Midbrain (tissue), 1 donor: Measurements from ENCODE around the gene TMEM120A.
"Not testable (repeated sequence)": the region's sequence is repeated elsewhere in the genome, so short reads cannot be mapped to it uniquely, and the experiment has no call there.

Experiments used
- DNase-seq: peaks from one replicate; lab custom pipeline; 2025; lab: John Stamatoyannopoulos, UW

The TMEM120A gene

GRCh38 chr7:75994388-75995051 is at the start of gene TMEM120A:
TMEM120A (minus strand) TSS chr7:75994595; CDS start chr7:75994570, 25 bp downstream.
- DNase-seq, result peak; percentile 98

DNA sequence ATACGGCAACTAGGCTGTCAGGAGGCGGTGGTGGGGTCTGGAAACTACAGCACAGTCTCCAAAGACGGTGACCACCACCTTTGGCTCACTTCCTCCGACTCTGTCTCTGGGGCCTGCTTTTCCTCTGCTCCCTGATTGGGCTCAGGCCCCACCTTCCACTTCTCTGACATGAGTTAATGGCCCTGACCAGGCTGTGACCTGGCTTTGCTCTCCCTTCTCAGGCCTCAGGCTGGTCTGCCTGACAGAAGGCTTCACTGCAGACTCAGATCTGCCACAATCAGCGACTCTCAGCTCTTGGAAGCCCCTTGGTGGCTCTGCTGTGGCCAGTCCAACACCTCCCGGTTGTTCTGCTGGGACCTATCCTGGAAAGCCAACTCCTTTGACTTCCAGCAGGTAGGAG is 45.7 kb upstream of the TMEM120A start:
- no peak for DNase-seq

DNA sequence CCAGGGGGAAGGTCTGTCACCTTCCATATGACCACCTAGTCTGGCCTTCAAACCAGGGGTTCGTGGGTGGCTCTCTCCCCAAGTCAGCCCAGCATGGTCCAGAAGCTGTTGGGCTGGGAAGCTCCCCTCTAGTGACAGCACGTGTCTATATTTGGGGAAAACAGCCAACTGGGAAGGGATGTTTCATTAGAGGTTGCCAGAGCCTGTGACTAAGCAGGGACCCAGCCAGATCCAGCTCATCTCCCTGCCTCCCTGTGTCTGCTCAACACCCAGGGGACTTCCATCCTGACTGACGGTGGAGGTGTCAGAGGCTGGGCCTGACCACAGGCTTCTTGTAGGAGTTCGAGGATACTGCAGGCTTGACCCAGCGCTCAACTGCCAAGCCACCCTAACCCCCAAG is 42.9 kb upstream of the TMEM120A start:
- no peak for DNase-seq

DNA sequence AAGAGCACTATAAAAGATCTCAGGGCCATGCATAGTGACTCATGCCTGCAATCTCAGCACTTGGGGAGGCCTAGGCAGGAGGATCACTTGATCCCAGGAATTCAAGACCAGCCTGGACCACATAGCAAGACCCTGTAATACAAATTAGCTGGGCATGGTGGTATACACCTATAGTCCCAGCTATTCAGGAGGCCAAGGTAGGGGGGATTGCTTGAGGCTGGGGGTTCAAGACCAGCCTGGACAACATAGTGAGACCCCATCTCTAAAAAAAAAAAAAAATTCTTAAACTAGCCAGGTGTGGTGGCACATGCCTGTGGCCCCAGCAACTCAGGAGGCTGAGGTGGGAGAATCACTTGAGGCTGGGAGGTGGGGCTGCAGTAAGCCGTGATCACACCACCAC is 37.6 kb upstream of the TMEM120A start:
- no peak for DNase-seq

DNA sequence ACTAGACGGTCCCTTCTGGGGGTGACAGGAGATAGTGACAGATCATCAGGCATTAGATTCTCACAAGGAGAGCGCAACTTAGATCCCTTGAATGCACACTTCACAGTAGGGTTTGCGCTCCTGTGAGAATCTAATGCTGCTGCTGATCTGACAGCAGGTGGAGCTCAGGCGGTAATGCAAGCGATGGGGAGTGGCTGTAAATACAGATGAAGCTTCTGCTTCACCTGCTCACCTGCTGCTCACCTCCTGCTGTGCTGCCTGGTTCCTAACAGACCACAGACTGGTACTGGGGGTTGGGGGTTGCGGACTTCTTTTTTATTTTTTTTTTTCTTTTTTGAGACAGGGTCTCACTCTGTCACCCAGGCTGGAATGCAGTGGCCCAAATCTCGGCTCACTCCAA is 35.3 kb upstream of the TMEM120A start:
- not testable (repeated sequence) for DNase-seq

DNA sequence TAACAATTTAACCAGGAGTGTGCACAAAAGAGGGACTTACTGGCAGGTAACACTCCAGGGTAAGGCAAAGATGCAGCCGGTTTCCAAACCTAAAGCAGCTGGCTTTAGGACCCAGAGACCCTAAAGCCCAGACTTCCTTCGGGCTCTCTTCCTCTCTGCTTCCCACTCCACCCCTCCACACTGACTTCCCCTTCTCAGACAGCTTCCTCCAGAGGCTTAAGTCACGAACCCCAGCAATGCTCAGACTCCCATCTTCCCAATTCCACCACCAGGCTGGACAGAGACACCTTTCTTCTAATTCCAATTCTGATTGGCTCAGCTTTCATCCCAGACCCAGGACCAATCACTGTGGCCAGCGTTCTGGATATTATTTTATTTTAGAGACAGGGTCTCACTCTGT is 28.6 kb upstream of the TMEM120A start:
- peak; percentile 24 for DNase-seq

DNA sequence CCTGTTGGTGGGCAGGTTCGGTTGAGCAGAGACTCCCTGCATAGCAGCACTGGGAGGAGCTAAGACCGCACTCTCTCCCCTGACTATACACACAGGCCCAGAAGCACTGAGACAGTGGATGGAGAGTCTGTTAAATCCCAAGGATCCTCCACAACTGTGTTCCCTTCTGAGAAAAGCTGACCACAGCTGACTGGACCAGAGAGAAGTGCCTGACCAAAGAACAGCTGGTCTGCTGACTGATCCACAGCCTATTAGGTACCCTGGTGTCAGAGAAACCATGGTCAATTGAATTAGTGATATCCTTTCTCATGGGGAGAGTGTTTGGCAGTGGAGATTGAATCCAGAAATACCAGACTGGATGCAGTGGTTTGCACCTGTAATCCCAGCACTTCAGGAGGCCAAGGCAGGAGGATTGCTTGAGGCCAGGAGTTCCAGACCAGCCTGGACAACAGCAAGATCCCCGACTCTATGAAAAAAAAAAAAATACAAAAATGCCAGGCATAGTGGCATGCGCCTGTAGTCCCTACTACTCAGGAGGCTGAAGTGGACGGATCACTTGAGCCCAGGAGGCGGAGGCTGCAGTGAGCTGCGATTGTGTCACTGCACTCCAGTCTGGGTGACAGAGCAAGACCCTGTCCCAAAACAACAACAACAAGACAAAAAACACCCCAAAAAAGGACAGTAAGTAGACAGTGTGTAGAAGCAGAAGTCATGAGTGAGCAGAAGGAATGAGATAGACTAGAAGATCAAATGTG is 27.8 kb upstream of the TMEM120A start:
- no peak for DNase-seq

- DNase-seq, result peak; percentile 55
These were observed 25.8 kb upstream of the TMEM120A start for GRCh38 chr7:76020031-76020714.

DNA sequence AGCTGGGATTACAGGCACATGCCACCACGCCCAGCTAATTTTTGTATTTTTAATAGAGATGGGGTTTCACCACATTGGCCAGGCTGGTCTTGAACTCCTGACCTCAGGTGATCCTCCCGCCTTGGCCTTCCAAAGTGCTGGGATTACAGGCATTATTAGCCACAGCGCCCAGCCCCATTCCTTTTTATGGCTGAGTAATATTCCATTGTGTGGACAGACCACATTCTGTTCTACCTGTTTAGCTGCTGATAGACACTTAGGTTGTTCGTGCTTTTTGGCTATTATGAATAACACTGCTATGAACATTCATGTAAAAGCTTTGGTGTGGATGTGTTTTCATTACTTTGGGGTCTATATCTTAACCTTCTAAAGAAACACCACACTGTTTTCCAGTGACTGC is 24.1 kb upstream of the TMEM120A start:
- not testable (repeated sequence) for DNase-seq

DNA sequence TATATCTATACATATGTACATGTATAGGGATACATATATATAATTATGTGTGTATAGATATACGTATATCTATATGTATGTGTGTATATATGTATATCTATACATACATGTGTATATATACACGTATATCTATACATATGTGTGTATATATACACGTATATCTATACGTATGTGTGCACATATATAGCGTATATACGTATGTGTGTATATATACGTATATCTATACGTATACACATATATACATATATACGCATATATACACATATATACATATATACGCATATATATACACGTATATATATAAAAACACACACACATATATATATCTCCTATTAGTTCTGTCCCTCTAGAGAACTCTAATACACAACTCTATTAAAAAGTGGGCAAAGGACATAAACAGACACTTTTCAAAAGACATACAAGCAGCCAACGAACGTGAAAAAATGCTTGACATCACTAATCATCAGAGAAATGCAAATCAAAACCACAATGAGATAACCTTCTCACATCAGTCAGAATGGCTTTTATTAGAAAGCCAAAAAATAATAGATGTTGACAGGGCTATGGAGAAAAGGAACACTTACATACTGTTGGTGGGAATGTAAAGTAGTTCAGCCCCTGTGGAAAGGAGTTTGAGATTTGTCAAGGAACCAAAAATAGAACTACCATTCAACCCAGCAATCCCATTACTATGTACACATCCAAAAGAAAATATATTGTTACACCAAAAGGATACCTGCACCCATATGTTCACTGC is 22.0 kb upstream of the TMEM120A start:
- DNase-seq, result no peak

DNA sequence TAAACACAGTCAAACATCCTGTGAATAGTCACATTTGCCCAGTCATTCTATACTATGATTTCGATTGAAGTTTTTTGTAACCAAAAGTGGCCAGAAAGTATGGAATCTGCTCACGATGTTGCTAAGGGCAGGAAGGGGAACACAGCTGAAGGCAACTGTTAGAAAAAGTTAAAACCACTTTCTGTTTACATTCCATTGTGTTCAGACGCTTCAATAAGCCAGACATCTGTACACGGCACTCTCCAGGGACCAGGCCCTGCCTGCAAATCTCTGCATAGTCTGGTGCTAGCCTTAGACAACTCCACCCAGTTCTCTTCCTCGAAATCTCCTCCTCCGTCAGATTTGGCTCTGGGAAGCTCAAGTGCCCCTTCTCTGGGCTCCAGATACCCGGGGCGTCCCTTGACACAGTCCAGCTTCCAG is 17.1 kb upstream of the TMEM120A start:
- DNase-seq, result no peak

DNA sequence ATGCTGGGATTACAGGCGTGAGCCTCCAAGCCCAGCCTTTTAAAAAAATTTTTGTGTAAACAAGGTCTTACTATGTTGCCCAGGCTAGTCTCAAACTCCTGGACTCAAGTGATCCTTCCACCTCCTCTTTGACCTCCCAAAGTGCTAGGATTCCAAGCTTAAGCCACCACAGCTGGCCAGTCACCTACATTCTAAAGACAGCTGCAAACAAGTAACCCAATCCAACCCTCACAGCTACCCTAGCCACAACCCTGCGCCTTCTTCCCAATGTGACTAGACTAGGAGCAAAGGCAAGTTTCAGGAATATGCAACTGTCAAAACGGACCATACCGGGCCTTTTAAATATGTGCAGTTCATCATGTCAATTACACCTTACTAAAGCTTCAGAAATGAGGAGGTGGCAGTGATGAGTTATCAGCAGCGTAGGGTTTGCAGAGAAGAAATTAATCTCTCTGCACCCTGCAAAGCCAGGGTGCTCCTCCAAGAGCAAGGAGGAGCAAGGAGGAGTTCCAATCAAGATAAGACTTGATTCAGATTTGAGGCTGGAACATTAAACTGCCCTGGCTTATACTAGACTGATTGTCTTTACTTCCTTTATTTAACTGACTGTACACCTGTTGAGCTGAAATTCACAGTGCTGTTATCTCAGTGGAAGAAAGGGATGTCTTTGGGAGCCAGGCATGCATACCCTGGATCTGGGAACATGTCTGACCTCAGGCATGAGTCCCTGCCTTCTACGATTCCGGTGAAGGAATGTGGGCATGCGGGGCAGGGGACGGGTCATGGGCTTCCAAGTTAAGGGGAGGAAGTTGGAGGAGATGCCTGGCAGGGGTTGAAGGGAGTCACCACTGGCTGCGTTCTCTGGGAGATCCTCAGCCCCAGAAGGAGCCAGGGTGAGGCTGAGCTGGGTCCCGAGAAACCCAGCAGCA is 15.5 kb upstream of the TMEM120A start:
- DNase-seq, result no peak

DNA sequence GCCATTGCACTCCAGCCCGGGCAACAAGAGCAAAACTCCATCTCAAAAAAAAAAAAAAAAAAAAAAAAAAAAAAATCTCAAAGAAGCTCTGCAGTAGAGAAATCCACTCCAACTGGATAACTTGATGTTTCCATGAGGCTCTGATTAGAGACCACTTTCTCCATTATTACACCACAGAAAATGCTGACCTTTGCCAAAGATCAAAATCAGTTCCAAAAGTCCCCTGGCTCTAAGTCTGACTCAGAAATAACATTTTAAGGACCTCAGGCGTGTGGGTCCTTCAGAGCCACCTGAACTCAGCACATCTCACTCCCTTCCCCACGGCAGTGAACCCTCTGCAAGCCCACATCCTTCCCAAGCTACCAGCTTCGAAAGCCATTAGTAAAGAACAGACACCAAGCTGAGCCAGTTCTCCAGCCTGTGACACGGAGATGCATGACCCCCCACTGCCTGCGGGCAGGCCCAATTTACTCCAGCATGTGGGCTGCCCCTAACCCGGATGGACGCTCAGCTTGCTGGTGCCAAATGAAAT is 13.8 kb upstream of the TMEM120A start:
- DNase-seq, result no peak

- DNase-seq, result not testable (repeated sequence)
These were observed 10.6 kb upstream of the TMEM120A start for GRCh38 chr7:76005004-76005403.

GRCh38 chr7:76003351-76003750 is 9.0 kb upstream of the TMEM120A start:
- DNase-seq, result no peak

- DNase-seq, result no peak
These were observed 8.4 kb upstream of the TMEM120A start for GRCh38 chr7:76002822-76003221.

DNA sequence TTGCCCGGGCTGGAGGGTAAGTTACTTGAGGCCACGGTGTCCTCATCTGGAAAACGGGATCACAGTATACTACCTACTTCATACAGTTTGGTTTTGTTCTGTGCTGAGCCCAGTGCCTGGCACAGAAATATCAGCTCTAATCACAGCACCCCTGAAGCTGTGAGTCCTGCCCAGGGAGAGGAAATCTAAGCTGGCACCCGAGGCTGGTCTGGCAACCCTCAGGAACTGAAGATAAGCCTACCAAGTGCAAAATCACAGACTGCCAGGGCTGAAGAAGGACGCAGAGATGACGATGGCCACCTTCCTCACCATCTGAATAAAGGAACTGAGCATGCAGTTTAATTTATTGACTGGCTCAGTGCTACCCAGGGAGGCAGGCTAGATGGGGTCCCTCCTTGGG is 7.7 kb upstream of the TMEM120A start:
- DNase-seq, result no peak

DNA sequence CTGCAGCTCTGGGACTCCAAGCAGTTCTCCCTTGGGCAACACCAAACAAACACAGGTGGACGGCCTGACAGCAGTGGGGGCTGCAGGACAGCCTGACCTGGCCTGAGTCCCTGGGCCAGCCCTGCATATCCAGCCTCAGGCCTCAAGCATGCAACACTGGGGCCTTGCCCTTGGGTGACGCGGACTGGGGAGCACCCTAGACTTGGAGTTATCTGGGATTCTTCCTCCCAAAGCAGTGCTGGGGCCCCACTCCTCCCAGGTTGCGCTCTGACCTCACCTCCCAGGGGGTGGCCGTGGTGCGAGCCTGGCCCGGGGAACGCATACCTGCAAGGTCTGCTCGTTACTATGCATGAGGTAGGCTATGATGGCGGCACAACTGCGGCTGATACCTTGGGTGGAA is 6.2 kb upstream of the TMEM120A start:
- DNase-seq, result no peak

GRCh38 chr7:75998038-75998437 is 3.6 kb upstream of the TMEM120A start:
- DNase-seq, result no peak

DNA sequence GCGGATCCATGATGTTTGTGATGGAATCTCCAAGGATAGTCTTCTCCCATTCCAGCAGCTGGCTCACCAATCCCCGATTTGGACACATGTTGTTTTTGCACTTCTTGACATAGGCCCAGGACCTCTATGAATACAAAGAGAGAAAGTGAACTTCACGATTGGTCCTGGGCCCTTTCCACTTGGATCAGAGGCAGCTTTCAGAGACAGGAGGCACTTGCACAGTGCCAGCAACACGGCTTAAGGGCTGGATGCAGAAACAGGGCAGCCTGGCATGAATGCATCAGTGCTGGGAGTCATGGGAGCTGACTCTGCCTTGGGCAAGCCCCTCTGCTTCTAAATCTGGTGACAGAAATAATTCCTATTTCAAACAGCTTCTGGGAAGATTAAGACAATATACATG is 2.1 kb upstream of the TMEM120A start:
- DNase-seq, result no peak

- no peak for DNase-seq
These were observed 1.6 kb upstream of the TMEM120A start for GRCh38 chr7:75995996-75996395.
